Mucosa of gallbladder (tissue), 1 donor: ENCODE measurements around the gene CRTAC1. TPM values are rescaled to one million over a fixed set of nuclear protein-coding genes. Genes with fewer than 3 reads are reported as not detected.

Experiments used
- DNase-seq: peaks from one replicate; pipeline ENCODE4 v3.0.0-alpha.2; 2020; ENCODE audit warnings: low spot score
- total RNA-seq: library from RNA; stranded (reverse); gene quantifications from one replicate; pipeline ENCODE4 v1.2.1, GENCODE V29; 2021
- donor health status: DM: no; HTN: no; CAD: no.

CRTAC1 gene
- total RNA-seq, 1 donor from 2014 or later: 1.6 TPM

GRCh38 chr10:97896756-97897358 lies 133.6 kb downstream of the CRTAC1 start:
- DNase-seq: no peak

DNA sequence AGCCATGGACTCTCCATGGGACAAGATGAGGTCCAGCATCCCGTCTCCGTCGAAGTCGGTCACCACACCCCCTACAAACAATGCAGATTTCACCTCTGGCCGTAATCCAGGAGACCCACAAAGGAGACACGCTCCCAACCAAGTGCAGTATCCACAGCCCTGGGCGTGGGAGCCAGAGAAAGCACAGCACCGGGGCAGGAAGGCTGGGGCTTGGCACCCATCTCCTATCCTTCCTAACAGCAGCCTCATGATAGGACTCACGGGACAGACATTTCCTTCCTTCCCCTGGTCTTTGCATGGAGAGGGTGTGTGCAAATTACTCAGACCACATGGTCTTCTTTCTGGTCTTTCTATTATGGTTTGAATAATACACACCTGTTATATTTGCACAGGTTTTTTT lies 134.5 kb downstream of the CRTAC1 start:
- DNase-seq: no peak

GRCh38 chr10:97895084-97895483 lies 135.3 kb downstream of the CRTAC1 start:
- DNase-seq: no peak

GRCh38 chr10:97894092-97894491 lies 136.3 kb downstream of the CRTAC1 start:
- no peak for DNase-seq

GRCh38 chr10:97892939-97893338 lies 137.5 kb downstream of the CRTAC1 start:
- no peak for DNase-seq

- DNase-seq: no peak
Measured at GRCh38 chr10:97892506-97892905, 137.9 kb downstream of the CRTAC1 start.

GRCh38 chr10:97891497-97892167 lies 138.8 kb downstream of the CRTAC1 start:
- DNase-seq: no peak

DNA sequence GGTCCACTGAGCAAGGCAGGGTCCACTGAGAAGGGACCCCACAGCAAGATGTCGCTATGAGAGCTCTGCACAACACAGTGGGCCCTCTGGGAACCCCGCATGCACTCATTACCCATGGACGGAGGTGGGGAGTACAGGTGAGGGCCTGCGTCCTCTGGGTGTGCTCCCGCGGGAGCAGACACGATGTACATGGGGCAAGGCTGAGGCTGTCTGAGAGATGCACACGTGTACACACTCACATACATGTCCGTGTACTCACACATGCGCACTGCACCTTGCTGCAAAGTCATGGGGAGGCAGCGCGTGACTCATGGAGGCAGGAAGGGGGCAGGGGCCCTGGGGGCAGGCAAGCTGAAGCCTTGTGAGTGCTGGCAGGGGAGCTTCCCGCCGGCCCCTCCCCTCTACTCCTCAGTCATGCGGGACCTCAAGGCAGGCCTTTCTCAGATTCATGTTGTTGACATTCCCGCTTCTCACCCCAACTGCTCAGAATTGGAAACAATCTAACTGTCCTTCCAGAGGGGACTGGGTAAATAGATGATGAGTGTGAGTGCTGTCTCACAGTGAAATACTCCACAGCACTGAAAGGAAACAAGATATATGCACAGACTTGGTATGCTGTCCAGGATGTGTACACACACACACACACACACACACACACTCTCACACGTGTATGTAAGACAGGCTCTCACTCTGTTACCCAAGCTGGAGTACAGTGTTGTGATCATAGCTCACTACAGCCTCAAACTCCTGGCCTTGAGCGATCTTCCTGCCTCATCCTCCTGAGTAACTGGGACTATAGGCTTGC lies 140.8 kb downstream of the CRTAC1 start:
- no peak for DNase-seq

GRCh38 chr10:97888641-97889262 lies 141.7 kb downstream of the CRTAC1 start:
- no peak for DNase-seq

GRCh38 chr10:97888134-97888533 lies 142.3 kb downstream of the CRTAC1 start:
- no peak for DNase-seq

DNA sequence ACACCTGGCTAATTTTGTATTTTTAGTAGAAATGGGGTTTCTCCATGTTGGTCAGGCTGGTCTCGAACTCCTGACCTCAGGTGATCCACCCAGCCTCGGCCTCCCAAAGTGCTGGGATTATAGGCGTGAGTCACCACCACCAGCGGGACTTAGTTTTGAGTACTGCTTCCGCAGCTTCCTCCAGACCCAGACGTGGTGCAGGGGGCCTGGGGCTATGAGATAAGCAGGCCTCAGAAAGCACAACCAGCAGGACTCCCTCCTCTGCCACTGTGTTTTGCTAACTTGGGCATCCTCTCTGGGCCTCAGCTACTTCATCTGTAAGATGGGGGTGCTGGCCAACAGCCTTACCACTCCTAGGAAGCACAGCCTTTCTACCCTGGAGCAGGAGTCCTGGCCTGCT lies 143.0 kb downstream of the CRTAC1 start:
- DNase-seq: no peak

DNA sequence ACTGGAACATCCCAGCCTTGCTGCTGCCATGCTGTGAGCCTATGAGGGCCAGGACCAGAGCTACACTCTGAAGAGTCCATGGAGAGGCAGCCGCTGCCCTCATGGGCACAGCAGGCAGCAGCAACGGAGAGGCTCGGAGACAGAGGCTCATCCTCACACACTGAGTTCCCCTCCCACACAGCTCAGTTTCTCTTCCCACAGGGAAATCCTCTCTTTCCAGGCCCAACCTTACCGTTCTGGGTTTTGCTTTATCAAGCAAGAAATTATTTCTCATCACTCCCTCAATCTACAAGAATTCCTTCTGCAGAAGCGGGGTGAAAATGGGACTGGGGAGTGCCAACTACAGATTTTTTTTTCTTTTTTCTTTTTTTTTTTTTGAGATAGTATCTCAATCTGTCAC lies 144.1 kb downstream of the CRTAC1 start:
- no peak for DNase-seq

DNA sequence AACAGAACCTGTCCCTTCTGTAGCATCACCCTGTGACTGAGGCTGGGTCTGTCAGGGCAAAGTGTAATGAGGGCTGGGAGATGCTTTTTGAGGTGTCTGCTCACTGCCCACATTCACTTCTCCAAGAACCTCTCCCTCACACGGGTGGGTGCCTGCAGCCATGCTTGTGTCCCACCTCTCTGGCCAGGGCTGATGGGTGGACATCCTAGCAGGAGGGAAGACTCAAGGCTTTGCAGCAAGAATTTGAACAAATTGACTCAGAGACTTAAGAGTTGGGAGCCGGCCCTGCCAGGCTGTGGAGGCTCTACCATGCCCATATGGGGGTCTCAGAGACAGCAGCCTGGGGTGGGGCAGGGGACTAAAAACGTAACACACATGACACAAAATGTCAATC lies 147.3 kb downstream of the CRTAC1 start:
- no peak for DNase-seq

- DNase-seq: no peak
Measured at GRCh38 chr10:97882142-97883091, 148.0 kb downstream of the CRTAC1 start.

DNA sequence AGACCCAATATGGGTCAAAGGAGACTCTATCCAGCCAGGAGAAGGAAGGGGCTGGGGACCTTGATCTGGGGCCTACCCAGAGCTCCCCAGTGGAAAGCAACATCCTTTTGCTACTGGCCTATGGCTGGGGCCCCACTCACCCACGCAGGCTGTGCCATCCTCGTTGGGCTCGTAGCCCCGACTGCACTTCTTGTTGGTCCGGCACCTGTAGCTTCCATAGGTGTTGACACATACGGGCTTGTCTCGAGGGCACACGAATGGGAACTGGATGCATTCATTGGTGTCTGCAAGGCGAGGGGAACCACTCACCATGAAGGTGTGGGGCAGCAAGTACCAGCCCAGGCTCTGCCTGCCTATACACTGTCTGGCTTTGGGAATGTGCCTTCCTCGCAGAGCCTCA lies 150.3 kb downstream of the CRTAC1 start:
- DNase-seq: no peak

GRCh38 chr10:97879241-97879640 lies 151.2 kb downstream of the CRTAC1 start:
- DNase-seq: no peak

- no peak for DNase-seq
Measured at GRCh38 chr10:97876402-97876801, 154.0 kb downstream of the CRTAC1 start.

DNA sequence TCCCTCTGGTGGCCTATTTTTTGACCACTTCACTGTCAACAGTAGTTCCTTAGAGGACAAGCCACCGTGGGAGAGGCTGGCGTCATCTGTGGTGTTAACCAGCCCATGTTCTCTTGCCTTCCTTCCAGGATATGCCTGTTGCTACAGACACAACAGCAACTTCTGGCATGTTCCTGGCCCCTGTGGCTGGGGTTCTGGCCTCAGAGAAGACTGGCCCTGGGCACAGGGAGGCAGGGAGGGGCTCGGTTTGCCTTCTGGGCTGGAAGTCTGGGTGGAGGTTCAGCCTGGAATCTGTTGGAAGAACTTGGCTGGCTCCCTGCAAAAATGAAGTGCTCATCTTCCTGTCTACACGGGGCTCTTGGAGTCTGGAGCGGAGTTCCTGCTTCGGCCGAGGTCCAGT lies 155.0 kb downstream of the CRTAC1 start:
- no peak for DNase-seq

GRCh38 chr10:97874332-97874731 lies 156.1 kb downstream of the CRTAC1 start:
- no peak for DNase-seq

GRCh38 chr10:97873569-97873968 lies 156.9 kb downstream of the CRTAC1 start:
- DNase-seq: no peak

GRCh38 chr10:97870990-97871389 lies 159.4 kb downstream of the CRTAC1 start:
- DNase-seq: no peak
